ENCODE data around the gene ZNF74. TPM values are rescaled to one million over a fixed set of nuclear protein-coding genes. Genes with fewer than 3 reads are reported as not detected.
A peak's percentile ranks its signal among the peaks of the same experiment; 100 is the strongest.
"Not testable (repeated sequence)": the region's sequence is repeated elsewhere in the genome, so short reads cannot be mapped to it uniquely, and the experiment has no call there.

ZNF74 gene
- total and polyA plus RNA-seq, 3 experiments from 2014 or later: 12.3 to 15.3 (median 13.0) TPM

DNA sequence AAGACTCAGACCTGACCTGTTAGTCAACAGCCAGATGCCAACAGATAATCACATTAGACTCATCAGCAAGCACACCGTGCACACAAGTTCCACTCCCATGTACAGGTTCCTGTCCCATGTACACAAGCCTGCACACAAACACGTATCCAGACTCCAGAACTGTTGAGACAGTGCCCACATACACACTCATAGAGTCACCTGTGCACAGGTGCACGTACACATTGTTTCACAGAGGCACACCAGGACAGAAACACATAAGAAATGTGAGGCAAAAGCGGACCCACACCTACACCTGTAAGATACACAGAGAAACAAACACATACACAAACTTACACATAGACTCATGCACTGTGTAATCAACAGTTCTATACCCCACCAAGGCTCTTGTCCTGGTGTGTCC is 2.7 kb upstream of the ZNF74 start:
- Mint-ChIP-seq H3K4me1 (peaks cover 18 to 27% (median 25%) of the 10 kb centered on the region in 3 donors), H3K27me3 (peaks cover 0 to 6% of the 10 kb centered on the region in 2 donors), H3K9me3 (peaks cover 0 to 2% (median 0%) of the 10 kb centered on the region in 5 donors), H3K27ac (peak overlapping the region in 1 of 8 donors; percentile 8), H3K36me3 (peaks cover 0 to 6% (median 0%) of the 10 kb centered on the region in 3 donors), H3K4me3 (peak overlapping the region in 4 of 7 donors; percentile 38 to 60 (median 42))
- Histone ChIP-seq H3K9me3 (ENCODE audit: low read length) (no peaks in the 10 kb centered on the region), H3K4me1 (ENCODE audit: insufficient read depth, low read length) (peaks cover 24% of the 10 kb centered on the region), H3K27me3 (ENCODE audit: insufficient read depth, low read length, poor library complexity, severe bottlenecking) (no peaks in the 10 kb centered on the region), H3K36me3 (ENCODE audit: insufficient read depth, low read length) (no peaks in the 10 kb centered on the region), H3K4me3 (ENCODE audit: low read length) (no peak overlapping the region), H3K27ac (ENCODE audit: low read depth, low read length) (no peak overlapping the region)
- CTCF ChIA-PET: interaction anchor here (1.8 kb wide), 1 partner anchor 72 kb away, joined by 4 read pairs; the partner anchor contains the start of gene DGCR6L
- no peak for DNase-seq
- POLR2A ChIA-PET: no interaction called here

- CTCF ChIA-PET: interaction anchor here (1.8 kb wide), 1 partner anchor 73 kb away, joined by 4 read pairs; the partner anchor contains the start of gene DGCR6L
- H3K36me3 Mint-ChIP-seq; POLR2A ChIA-PET; H3K27ac ChIP-seq (ENCODE audit: low read depth, low read length); H3K36me3 ChIP-seq (ENCODE audit: insufficient read depth, low read length); H3K9me3 ChIP-seq (ENCODE audit: low read length); DNase-seq; H3K27ac Mint-ChIP-seq; H3K9me3 Mint-ChIP-seq; H3K27me3 Mint-ChIP-seq; H3K4me3 ChIP-seq (ENCODE audit: low read length); H3K27me3 ChIP-seq (ENCODE audit: insufficient read depth, low read length, poor library complexity, severe bottlenecking): not testable (repeated sequence)
- H3K4me1 ChIP-seq (ENCODE audit: insufficient read depth, low read length): peaks cover 30% of the 10 kb centered on the region
- Mint-ChIP-seq H3K4me3 (peak overlapping the region in 2 of 7 donors; percentile 60), H3K4me1 (peaks cover 27 to 37% (median 35%) of the 10 kb centered on the region in 3 donors)
Observed at GRCh38 chr22:20392365-20392881, 1.5 kb upstream of the ZNF74 start.

- Mint-ChIP-seq H3K27me3 (no peaks in the 10 kb centered on the region), H3K4me3 (peak overlapping the region; percentile 77 to 94 (median 91)), H3K4me1 (peaks cover 29 to 40% (median 38%) of the 10 kb centered on the region in 3 donors), H3K27ac (peak overlapping the region in 7 of 8 donors; percentile 38 to 99 (median 94)), H3K36me3 (peaks cover 0 to 7% (median 6%) of the 10 kb centered on the region in 3 donors), H3K9me3 (peaks cover 0 to 2% (median 0%) of the 10 kb centered on the region in 5 donors)
- DNase-seq: no peak
- Histone ChIP-seq H3K27me3 (ENCODE audit: insufficient read depth, low read length, poor library complexity, severe bottlenecking) (no peaks in the 10 kb centered on the region), H3K9me3 (ENCODE audit: low read length) (no peaks in the 10 kb centered on the region), H3K27ac (ENCODE audit: low read depth, low read length) (peak overlapping the region; percentile 84), H3K36me3 (ENCODE audit: insufficient read depth, low read length) (no peaks in the 10 kb centered on the region), H3K4me3 (ENCODE audit: low read length) (peak overlapping the region; percentile 71), H3K4me1 (ENCODE audit: insufficient read depth, low read length) (peaks cover 30% of the 10 kb centered on the region)
- CTCF ChIA-PET: interaction anchor here (1.0 to 1.1 kb wide), 2 partner anchors 12 to 171 kb away, joined by 3 read pairs; no protein-coding TSS in a partner anchor
- POLR2A ChIA-PET: interaction anchor here (1.0 kb wide), 2 partner anchors 70 to 94 kb away, joined by 3 to 4 read pairs; no protein-coding TSS in a partner anchor
Observed at GRCh38 chr22:20392983-20393704, 807 bp upstream of the ZNF74 start.

GRCh38 chr22:20395181-20395906 is 1.4 kb downstream of the ZNF74 start:
- POLR2A ChIA-PET: interaction anchor here (0.6 to 1.1 kb wide), 2 partner anchors 73 to 95 kb away, joined by 3 read pairs; no protein-coding TSS in a partner anchor
- H3K9me3 ChIP-seq (ENCODE audit: low read length): no peaks in the 10 kb centered on the region
- no peaks in the 10 kb centered on the region for H3K27me3 Mint-ChIP-seq

DNA sequence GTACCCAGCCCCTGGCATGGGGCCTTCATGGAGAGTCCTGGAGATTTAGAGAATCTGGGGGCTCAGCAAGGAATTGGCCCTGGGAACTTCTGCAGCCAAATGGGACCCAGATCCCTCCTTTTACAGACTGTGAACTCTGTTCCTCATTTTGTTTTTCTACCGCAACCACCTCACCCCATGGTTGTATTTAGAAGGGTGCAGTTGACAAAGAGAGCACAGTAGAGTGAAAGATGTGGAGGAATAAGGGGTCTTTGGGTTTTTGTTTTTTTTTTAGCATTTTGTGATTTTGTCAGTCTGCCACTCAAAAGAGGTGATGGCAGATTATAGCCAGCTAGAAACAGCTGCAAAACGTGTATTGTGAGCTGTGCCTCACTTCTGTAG is 1.9 kb downstream of the ZNF74 start:
- POLR2A ChIA-PET: interaction anchor here (1.1 kb wide), 1 partner anchor 73 kb away, joined by 3 read pairs; no protein-coding TSS in a partner anchor
- Mint-ChIP-seq H3K27me3 (no peaks in the 10 kb centered on the region), H3K9me3 (no peaks in the 10 kb centered on the region), H3K4me1 (peaks cover 39 to 52% (median 48%) of the 10 kb centered on the region in 3 donors), H3K36me3 (peaks cover 0 to 10% (median 7%) of the 10 kb centered on the region in 3 donors), H3K27ac (peak overlapping the region in 3 of 8 donors; percentile 13 to 70 (median 43)), H3K4me3 (peak overlapping the region; percentile 77 to 92 (median 91))
- no peak overlapping the region for H3K4me3 ChIP-seq (ENCODE audit: low read length)
- peaks cover 4% of the 10 kb centered on the region for H3K36me3 ChIP-seq (ENCODE audit: insufficient read depth, low read length)
- H3K27ac ChIP-seq (ENCODE audit: low read depth, low read length): no peak overlapping the region
- no peak for DNase-seq
- no peaks in the 10 kb centered on the region for H3K9me3 ChIP-seq (ENCODE audit: low read length)
- H3K27me3 ChIP-seq (ENCODE audit: insufficient read depth, low read length, poor library complexity, severe bottlenecking): no peaks in the 10 kb centered on the region
- CTCF ChIA-PET: interaction anchor here (1.2 kb wide), 1 partner anchor 309 kb away, joined by 3 read pairs; no protein-coding TSS in a partner anchor
- H3K4me1 ChIP-seq (ENCODE audit: insufficient read depth, low read length): peaks cover 30% of the 10 kb centered on the region

More at GRCh38 chr22:20395181-20395906, 1.4 kb downstream of the ZNF74 start:
- Histone ChIP-seq H3K4me3 (ENCODE audit: low read length) (no peak overlapping the region), H3K36me3 (ENCODE audit: insufficient read depth, low read length) (no peaks in the 10 kb centered on the region), H3K27me3 (ENCODE audit: insufficient read depth, low read length, poor library complexity, severe bottlenecking) (no peaks in the 10 kb centered on the region), H3K27ac (ENCODE audit: low read depth, low read length) (no peak overlapping the region), H3K4me1 (ENCODE audit: insufficient read depth, low read length) (peaks cover 30% of the 10 kb centered on the region)
- Mint-ChIP-seq H3K4me1 (peaks cover 39 to 52% (median 48%) of the 10 kb centered on the region in 3 donors), H3K4me3 (peak overlapping the region; percentile 77 to 94 (median 91)), H3K27ac (peak overlapping the region in 7 of 8 donors; percentile 15 to 95 (median 68)), H3K36me3 (peaks cover 0 to 10% (median 7%) of the 10 kb centered on the region in 3 donors), H3K9me3 (no peaks in the 10 kb centered on the region)
- no peak for DNase-seq
- CTCF ChIA-PET: interaction anchor here (1.2 to 1.4 kb wide), 3 partner anchors 9 to 309 kb away, joined by 3 to 5 read pairs (median 4); no protein-coding TSS in a partner anchor

- Histone ChIP-seq H3K4me3 (ENCODE audit: low read length) (no peak overlapping the region), H3K27ac (ENCODE audit: low read depth, low read length) (no peak overlapping the region), H3K27me3 (ENCODE audit: insufficient read depth, low read length, poor library complexity, severe bottlenecking) (no peaks in the 10 kb centered on the region), H3K4me1 (ENCODE audit: insufficient read depth, low read length) (peaks cover 30% of the 10 kb centered on the region), H3K36me3 (ENCODE audit: insufficient read depth, low read length) (peaks cover 8% of the 10 kb centered on the region), H3K9me3 (ENCODE audit: low read length) (no peaks in the 10 kb centered on the region)
- no peaks in the 10 kb centered on the region for H3K9me3 Mint-ChIP-seq
- H3K4me1 Mint-ChIP-seq: peaks cover 39 to 52% (median 48%) of the 10 kb centered on the region in 3 donors
- no peaks in the 10 kb centered on the region for H3K27me3 Mint-ChIP-seq
- CTCF ChIA-PET: no interaction called here
- peaks cover 0 to 11% (median 8%) of the 10 kb centered on the region in 3 donors for H3K36me3 Mint-ChIP-seq
- H3K4me3 Mint-ChIP-seq: peak overlapping the region in 6 of 7 donors; percentile 14 to 92 (median 80)
- H3K27ac Mint-ChIP-seq: peak overlapping the region in 2 of 8 donors; percentile 7 to 32
- DNase-seq: no peak
- POLR2A ChIA-PET: interaction anchor here (1.1 kb wide), 1 partner anchor 74 kb away, joined by 3 read pairs; no protein-coding TSS in a partner anchor
Observed at GRCh38 chr22:20396639-20397038, 2.7 kb downstream of the ZNF74 start.

DNA sequence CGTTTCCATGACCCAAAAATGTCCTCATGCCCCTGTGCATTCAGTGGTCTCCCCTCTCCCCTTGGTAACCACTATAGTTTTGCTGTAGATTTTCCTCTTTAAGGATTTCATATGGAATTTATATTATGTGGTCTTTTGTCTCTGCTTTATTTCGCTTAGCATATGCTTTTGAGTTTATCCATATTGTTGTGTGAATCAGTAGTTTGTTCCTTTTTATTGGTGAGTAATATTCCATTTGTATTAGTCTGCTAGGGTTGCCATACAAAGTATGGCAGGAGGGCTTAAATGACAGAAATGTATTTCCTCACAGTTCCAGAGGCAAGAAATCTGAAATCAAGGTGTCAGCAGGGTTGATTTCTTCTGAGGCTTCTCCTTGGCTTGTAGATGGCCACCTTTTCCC is 3.5 kb downstream of the ZNF74 start:
- no peaks in the 10 kb centered on the region for H3K9me3 ChIP-seq (ENCODE audit: low read length)
- peaks cover 8% of the 10 kb centered on the region for H3K36me3 ChIP-seq (ENCODE audit: insufficient read depth, low read length)
- peaks cover 0 to 17% (median 9%) of the 10 kb centered on the region in 3 donors for H3K36me3 Mint-ChIP-seq
- no peak for DNase-seq
- peaks cover 41 to 52% (median 48%) of the 10 kb centered on the region in 3 donors for H3K4me1 Mint-ChIP-seq
- H3K9me3 Mint-ChIP-seq: no peaks in the 10 kb centered on the region
- H3K27me3 ChIP-seq (ENCODE audit: insufficient read depth, low read length, poor library complexity, severe bottlenecking): no peaks in the 10 kb centered on the region
- peak overlapping the region in 3 of 7 donors; percentile 12 to 74 (median 44) for H3K4me3 Mint-ChIP-seq
- no peak overlapping the region for H3K4me3 ChIP-seq (ENCODE audit: low read length)
- ChIA-PET CTCF (no interaction called here), POLR2A (no interaction called here)
- peak overlapping the region in 1 of 8 donors; percentile 20 for H3K27ac Mint-ChIP-seq
- H3K4me1 ChIP-seq (ENCODE audit: insufficient read depth, low read length): peaks cover 30% of the 10 kb centered on the region
- no peaks in the 10 kb centered on the region for H3K27me3 Mint-ChIP-seq
- H3K27ac ChIP-seq (ENCODE audit: low read depth, low read length): no peak overlapping the region

Measured in CD8-positive, alpha-beta memory T cell (primary cell).